B cell (primary cell): ENCODE measurements around the gene MSS51.

ENCODE experiments used
- EZH2 ChIP-seq: IDR thresholded peaks from 2 replicates; pipeline ENCODE4 v1.6.1; 2012; ENCODE audit warnings: borderline replicate concordance, low read depth, mild to moderate bottlenecking, moderate library complexity, low read length; ENCODE audit not compliant: insufficient read depth, poor library complexity, severe bottlenecking
- TF ChIP-seq, protein P1 (sequence below): fragments of 200-600 bp; IDR thresholded peaks from one replicate; pipeline ENCODE4 v1.8.0; 2022; ENCODE audit warnings: antibody characterized with exemption, mild to moderate bottlenecking

GRCh38 chr10:73444457-73444856 lies 11.1 kb upstream of the MSS51 start:
- TF ChIP-seq, protein P1, sequence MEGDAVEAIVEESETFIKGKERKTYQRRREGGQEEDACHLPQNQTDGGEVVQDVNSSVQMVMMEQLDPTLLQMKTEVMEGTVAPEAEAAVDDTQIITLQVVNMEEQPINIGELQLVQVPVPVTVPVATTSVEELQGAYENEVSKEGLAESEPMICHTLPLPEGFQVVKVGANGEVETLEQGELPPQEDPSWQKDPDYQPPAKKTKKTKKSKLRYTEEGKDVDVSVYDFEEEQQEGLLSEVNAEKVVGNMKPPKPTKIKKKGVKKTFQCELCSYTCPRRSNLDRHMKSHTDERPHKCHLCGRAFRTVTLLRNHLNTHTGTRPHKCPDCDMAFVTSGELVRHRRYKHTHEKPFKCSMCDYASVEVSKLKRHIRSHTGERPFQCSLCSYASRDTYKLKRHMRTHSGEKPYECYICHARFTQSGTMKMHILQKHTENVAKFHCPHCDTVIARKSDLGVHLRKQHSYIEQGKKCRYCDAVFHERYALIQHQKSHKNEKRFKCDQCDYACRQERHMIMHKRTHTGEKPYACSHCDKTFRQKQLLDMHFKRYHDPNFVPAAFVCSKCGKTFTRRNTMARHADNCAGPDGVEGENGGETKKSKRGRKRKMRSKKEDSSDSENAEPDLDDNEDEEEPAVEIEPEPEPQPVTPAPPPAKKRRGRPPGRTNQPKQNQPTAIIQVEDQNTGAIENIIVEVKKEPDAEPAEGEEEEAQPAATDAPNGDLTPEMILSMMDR: no peak
- TF ChIP-seq EZH2: no peak
